ENCODE measurements around the gene CTCF.

Gene CTCF

DNA sequence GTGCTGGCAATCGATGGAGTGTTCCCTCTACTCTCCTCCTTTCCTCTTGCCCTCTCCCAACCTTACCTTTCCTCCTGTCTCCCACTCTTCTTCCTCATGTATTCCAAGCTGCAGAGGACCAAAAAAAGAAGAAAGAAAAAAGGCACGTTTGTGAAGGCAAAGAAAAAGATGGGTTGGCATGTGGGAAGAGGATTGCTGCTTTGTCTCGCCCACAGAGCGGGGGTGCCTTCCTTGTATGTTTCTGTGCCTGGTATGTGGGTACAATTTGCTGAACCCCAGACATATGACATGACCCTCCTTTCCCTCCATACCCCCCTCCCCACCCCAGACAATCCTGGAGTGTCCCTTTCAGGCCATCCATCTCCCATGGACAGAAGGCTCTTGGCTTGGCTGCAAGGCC lies 13.1 kb upstream of the CTCF start:
- no peak for DNase-seq

DNA sequence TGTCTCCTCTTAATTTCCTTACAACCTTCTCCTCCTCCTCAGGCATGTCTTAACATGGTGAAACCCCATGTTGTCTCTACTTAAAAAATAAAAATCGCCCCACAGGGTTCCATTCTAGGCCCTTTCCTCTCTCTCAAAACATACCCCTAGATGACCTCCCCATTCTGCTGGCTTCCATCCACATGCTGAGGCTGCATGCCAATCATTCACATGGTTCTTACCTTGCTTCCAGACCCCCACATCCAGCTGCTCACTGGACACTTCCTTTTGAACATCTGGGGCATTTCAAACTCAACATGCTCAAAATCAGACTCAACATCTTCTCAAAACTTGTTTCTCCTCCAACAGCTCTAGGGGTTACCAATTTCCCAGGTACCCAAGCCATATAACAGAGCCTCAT lies 12.4 kb upstream of the CTCF start:
- no peak for DNase-seq

DNA sequence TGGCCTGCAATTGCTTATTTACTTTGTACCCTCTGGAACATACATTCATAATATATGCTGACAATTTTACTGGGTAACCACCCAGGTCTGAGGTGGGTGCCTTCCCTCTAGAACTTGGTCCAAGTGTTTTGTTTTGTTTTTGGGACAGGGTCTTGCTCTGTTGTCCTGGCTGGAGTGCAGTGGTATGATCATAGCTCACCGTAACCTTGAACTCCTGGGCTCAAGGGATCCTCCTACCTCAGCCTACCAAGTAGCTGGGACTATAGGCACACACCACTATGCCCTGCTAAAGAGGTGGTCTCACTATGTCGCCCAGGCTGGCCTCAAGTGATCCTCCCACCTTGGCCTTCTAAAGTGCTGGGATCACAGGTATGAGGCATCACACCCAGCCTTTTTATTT lies 11.2 kb upstream of the CTCF start:
- DNase-seq = no peak

DNA sequence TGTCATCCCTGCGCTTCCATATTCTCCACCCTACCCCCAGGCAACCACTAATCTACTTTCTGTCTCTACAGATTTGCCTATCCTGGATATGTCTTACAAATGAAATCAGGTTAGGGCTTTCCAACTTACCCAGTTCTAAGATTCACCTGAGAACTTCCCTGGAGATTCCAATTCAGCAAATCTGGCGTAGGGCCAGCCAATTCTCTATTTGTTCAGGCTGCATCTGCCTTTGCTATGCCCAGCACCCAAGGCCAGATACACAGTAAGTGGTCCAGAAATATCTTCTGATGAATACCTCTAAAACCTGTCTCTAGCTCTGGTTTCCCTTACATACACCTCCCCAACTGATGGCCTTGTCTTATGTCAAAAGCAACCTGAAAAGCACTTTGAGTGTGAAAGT lies 10.4 kb upstream of the CTCF start:
- DNase-seq = no peak

DNA sequence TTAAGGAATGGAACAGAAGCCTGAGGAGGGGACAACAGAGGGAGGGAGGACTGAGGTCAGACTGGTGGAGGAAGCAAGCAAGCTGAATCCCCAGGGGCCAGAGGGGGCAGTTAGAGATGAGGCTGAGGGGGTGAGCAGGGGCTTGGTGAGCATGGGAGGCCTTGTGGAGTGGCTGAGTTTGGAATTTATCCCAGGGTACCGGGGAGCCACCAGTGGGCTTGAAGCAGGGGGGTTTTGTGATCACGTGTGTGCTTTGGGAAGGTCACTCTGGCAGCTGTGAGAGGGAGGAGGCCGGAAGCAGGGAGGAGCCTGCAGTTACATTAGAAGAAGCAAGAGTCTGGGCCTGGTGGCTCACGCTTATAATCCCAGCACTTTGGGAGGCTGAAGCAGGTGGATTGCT lies 9.8 kb upstream of the CTCF start:
- DNase-seq = no peak

DNA sequence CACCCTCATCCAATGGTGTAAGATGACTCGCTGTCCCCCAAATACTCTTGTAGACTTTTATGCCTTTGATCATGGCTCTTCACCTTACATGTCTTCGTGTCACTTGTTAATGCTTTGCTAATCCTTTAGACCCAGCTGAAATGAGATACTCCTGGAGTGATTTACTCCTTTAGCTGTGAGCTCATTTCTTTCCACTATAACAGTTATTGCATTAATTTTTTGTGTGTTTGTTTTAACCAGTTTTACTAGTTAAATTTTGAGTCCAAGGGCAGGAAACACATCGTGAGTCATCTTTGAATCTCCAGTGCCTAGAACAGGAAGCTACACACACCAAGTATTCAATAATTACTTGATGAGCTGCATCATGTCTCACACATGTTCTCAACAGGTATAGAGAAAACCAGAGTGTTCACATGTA lies 6.5 kb upstream of the CTCF start:
- peak; percentile 65 for DNase-seq

DNA sequence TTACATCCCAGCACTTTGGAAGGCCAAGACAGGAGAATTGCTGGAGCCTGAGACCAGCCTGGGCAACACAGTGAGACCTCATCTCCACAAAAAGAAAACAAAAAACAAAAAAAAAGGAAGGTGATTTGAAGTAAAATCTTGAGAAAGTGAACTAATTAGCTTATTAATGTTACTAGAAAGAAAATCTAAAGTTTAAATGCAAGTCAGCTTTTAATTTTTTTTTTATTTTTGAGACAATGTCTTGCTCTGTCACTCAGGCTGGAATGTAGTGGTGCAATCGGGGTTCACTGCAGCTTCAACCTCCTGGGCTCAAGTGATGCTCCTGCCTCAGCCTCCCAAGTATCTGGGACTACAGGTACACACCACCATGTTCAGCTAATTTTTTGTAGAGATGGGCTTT lies 3.5 kb upstream of the CTCF start:
- DNase-seq = no peak

DNA sequence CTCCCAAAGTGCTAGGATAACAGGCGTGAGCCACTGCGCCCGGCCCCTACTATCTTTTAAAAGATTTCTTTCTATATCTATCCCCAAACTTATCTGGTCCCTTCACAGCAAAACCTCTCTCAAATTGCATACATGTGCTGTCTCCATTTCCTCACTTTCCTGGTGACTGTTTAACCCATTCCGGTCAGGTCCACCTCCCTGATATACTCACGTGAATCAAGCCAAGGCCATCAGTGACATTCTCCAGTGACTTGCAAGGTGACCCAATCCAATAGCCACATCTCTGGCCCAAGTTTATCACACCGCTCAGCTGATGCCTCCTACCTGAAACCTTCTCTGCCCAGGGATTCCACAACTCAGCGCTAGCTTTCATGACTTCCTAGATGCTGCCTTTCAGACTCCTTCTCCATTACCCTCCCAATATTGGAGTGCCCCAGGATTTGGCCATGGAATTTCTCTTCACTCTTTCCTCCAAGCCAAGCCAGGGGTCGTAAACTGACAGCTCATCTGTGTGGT lies 1.4 kb upstream of the CTCF start:
- no peak for DNase-seq

DNA sequence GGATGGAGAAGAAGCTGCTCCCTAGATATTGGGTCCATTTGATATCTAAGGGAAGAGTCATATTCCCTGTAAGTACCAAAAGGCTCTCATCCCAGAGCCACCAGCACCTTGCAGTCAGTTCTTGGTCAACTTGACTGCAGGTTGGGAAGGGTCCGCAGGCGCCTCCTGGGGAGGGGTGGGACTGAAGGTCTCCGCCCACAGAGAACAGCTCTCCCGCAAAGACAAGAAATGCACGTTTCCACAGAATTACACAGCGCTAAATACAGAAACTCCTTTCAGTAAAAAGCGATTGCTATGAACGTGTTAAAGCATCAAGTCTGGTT lies 864 bp upstream of the CTCF start:
- DNase-seq = no peak

DNA sequence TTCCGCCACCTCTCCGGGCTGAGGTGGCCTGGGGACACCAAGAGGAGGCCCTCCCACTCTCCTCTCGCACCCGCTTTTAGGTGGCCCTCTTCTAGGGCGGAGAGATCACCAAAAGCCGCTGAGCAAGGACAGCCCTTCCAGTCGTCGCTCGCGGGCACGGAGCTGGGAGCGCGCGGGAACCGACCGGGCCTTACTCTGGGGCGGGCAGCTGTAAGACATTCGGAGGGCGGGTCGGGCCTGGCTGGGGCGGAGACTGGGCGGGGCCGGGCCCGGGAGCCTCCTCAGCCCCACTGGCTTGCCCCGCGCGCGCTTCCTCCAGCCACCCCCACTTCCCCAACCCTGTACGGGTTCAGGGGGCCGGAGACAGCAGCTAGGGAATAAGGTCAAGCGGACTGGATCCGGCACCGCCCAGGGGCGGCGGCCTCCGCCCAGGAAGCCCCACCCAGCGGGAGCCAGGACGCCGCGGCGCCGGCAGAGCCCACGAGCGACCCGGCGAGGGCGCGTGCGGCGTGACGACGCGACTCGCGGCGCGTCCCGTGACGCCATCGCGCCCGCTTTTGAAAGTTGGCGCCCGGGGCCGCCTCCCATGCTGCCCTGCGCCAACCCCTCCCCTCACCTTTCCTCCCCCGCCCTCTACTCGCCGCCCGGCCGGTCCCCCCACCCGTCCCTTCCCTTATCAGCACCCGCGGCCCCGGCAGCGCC lies 351 bp upstream of the CTCF start:
- peak; percentile 95 for DNase-seq

DNA sequence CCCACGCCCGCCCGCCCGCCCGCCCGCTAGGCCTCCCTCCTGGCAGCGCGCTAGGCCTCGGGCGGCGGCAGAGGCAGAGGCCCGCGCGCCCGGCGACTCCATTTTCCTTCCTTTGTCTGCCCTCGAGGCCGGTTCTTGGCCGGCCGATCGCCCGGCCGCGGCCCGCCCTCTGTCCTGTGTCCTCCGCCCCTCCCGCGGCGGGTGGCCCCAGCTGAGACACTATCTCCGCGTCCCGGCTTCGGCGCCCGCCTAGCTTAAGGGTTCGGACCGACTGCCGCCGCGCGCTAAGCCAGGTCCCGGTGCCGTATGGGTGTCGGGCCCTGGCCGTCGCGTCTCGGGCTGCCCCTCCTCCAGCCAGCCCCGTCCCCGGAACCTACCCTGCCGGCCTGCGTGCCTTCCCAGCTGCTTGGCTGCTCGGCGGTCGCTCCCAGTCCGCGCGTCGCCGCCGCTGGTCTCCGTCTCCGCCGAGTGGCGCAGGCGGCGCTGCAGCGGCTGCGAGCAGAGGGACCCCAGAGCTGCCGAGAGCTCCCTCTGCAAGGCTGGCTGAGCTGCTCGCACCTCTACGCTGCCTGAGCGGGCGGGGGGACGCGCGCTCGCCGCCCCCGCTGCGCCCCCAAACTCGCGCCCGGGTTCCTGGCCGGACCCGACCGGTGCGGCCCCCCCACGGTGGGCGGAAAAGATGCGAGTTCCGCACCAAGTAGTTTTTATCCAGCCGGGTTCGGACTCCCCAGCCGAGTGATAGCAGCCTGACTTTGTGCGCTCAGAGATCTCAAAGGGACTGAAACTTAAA lies 787 bp downstream of the CTCF start:
- DNase-seq = peak in 1 of 2 experiments; percentile 55

DNA sequence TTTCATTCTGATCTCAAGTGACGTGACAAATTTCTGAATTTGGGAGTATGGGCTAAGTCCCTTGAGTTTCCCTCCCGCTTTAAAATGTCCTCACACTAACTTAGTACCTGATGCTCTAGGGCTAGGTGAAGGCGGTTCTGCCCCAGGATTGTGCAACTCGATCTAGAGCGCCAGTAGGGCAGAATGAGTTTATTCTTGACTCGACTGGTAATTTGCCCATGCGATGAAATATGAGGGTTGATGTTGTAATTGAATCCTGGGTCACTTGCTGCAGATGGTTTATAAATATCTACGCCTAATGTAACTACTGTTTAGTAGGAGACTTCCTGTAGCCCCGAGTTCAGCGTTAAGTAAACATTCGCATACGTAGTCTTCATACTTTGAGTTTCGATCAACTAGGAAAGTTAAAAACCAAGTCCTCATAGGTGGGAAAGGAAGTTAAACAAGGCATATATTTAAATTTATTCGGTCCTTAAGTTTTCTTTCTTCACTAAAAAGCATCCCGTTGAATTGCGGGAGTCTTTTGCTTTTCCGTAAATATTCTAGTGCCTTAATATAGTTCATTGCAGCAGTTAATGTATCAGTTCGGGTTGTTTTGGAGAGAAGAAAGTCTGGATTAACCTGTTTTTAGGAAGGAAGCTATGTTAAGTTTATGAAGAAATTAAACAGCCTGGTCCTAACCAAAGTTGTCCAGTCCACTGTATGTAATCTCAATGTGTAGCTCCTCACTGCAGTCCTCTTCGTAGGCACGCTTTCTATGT lies 1.6 kb downstream of the CTCF start:
- DNase-seq = peak; percentile 45 to 56

DNA sequence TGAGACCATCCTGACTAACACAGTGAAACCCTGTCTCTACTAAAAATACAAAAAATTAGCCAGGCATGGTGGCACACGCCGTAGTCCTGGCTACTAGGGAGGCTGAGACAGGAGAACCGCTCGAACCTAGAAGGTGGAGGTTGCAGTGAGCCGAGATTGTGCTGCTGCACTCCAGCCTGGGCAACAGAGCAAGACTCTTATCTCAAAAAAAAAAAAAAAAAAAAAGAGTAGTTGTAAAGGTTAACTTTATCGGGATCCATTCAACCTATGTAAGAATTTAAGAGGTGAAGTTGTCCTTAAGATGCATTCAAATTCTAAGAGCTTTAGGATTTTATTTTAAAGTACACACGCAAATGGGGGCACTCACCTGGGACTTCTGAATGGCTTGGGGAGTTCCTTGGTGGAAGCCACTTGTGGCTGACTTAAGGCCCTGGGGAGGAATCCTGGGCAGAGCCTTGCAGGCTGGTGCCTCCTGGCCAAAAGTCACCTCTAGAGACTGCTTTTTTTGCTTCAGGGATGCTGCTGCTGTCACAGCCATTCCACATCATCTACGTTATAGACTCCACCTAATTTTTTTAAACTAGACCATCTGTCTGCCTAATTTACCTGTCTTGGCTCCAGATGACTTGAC lies 3.3 kb downstream of the CTCF start:
- no peak for DNase-seq

DNA sequence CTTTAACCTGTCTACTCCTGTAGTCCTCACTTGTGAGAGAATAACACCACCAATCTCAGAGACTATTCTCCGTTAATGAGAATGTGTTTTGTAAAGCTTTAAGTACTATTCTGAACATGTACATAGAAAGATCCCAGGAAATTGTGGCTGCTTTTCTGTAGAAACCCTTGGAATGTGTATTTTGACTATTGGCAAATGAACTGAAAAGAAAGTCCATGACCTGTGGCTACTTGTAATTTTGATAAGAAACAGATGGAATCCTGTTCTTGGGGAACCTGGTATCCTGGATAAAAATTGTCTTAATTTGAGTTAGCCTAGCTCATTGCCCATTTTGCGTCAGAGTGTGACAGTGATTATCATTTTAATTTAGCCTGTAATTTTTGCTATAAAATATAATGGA lies 9.1 kb downstream of the CTCF start:
- no peak for DNase-seq

DNA sequence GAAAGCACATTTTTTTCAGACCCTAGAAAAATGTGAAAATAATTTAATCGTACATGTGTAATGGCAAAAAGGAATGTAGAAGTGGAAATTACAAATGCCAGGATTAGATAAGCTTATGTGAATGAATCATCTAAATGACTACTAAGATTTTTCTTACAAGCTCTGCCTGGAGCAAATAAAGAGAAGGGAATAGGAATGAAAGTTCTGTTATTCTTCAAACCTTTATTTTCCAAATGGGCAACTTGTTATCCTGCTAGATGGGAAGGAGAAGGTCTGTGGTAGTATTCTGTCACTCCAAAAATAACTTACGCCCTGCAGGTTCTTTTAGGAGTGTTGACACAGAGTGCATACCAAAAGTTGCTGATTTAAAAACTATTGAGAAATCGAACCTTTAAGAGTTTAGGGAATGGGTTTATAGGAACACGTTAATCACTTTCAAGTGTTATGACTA lies 9.7 kb downstream of the CTCF start:
- DNase-seq = no peak

DNA sequence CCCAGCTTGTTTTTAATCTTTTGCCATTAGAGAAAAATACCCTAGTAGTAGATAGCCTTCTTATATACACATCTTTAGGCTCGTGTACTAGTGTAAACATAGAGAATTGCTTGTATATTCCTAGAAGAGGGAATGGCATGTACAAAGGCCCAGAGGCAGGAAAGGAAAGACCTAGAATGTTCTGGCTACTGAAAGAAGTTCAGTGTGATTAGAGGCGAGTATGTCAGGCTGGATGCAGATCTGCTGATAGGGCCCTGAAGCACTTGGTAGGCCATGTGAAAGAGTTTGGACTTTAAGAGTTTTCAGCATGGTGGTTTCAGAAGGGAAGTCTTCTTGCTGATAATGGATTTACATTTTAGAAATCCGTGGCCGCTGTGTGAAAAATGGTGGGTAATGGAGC lies 17.4 kb downstream of the CTCF start:
- no peak for DNase-seq

DNA sequence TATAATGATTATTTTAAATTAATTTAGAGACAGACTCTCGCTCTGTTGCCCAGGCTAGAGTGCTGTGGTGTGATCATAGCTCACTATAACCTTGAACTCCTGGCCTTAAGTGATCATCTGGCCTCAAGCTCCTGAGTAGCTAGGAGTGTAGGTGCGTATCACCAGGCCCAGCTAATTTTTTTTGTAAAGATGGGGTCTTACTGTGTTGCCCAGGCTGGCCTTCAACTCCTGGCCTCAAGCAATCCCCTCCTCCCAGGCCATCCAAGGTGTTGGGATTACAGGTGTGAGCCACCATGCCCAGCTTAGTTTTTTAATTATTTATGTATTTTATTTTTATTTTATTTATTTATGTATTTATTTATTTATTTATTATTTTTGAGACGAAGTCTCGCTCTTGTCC lies 17.9 kb downstream of the CTCF start:
- no peak for DNase-seq

DNA sequence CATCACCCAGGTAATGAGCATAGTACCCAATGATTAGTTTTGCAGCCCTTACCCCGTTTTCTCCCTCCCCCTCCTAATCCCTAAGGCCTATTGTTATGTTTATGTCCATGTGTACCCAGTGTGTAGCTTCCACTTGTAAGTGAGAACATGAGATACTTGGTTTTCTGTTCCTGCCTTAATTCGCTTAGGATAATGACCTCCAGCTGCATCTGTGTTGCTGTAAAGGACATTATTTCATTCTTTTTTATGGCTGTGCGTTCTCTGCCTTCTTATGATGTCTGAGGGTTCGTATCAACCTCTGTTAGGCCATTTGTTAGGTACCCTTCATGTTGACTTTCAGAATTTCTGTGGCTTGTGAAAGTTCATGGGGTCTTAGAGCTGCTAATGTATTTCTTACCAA lies 31.0 kb downstream of the CTCF start:
- no peak for DNase-seq

DNA sequence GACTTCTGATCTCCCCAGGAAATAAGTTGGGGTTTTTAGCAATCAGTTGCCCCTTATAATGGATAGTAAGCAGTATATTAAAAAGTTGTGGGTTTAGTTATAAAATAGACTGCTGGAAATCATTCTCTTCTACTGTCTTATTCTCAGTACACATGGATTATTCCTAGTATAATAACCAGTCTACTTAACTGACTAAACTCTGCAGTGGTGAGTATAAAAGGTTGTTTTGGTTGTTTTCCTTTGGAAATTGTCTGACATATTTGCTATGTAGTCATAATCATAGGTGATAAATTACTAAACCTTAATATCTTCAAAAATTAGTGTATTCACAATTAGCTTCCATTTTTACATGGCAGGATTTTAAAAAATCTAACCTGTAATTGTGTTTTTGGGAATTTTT lies 31.4 kb downstream of the CTCF start:
- DNase-seq = no peak

DNA sequence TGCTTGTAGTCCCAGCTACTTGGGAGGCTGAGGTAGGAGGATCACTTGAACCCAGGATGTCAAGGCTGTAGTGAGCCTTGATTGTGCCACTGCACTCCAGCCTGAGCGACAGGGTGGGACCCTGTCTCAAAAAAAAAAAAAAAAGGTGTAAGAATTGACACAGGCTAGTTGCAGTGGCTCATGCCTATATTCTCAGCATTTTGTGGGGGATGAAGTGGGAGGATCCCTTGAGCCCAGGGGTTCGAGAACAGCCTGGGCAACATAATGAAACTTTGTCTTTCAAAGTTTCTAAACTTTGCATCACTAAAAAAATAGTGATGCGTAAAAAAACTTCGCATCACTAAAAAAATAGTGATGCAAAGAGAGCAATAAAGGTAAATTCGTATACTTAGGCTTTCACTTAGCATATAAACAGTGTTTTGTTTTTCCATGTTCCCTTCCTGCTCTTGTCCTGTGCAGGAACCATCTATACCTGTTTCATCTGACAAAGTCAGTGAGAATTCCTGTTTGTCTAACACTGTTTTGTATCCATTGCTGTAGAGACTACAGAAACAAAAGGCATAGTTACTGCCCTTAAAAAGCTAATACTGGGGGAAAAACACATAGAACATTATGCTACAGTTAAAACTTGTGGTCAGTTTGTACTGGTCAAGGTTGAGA lies 32.1 kb downstream of the CTCF start:
- DNase-seq = no peak

DNA sequence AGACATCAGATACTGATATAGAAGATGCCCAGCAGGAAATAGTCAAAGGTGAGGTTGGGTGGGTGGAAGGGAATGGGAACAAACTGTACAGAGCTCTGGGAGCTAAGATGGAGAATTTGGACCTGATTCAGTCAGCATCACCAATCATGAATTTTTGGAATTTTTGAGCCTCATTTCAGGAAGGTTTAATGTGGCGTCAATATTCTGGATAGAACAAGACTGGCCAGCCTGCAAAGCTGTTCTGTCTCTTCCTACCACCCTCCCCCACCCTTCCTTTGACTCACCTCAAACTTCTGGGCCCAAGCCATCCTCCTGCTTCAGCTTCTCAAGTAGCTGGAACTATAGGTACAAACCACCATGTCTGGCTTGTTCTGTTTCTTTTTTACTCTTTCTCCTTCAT lies 32.6 kb downstream of the CTCF start:
- DNase-seq = no peak

DNA sequence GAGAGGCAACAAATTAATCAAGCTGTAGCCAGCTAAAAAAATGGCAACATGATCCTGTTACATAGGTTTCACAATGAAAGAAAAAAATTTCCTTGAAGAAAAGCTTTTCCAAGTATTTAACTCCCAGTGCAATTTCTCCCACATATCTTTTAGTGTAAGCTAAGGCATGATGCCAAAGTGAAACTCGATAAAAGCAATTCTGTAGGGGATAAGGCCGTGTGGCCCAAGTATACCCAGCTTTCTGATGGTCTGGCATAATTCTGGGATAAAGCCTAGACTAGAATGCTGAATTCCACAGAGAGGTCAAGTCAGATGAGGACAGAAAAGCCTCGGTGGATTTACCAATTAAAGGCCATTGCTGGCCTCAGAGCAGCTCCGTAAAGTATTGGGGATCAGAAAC lies 36.2 kb downstream of the CTCF start:
- DNase-seq = no peak

DNA sequence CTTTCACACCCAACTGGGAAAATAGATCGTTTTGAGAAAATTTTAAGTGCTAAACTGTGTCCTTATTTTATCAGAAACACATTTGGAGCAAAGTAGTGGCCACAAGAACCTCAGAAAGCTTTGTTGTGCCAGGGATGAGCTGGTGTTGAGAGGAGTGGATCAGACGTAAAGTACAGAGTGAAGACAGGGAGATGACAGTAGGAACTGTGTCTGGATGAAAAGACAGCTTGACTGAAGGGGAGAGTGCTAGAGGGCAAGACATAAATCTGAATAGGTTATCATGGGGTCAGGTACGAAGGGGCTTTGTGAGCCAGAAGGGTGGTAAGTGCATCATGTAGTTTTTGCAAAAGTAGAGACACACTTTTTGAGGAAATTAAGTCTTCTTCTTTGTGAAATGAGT lies 43.3 kb downstream of the CTCF start:
- DNase-seq = no peak
